Testis (tissue), 3 donors: ENCODE results near the gene SUPT20H. TPM values are rescaled to one million over a fixed set of nuclear protein-coding genes. Genes with fewer than 3 reads are reported as not detected.

Source experiments
- DNase-seq: peaks from one replicate; pipeline ENCODE4 v3.0.0-alpha.2; 2019
- H3K27ac ChIP-seq, 2 donors: fragments of 200-600 bp; sonication (generic); one replicate each; pipeline ENCODE4 v1.5.1; 2019
- H3K27me3 ChIP-seq: fragments of 200-600 bp; sonication (generic); one replicate; pipeline ENCODE4 v1.5.1; 2019
- H3K36me3 ChIP-seq: fragments of 200-600 bp; sonication (generic); one replicate; pipeline ENCODE4 v1.5.1; 2017; ENCODE audit warnings: low read depth; ENCODE audit errors: missing control alignments
- H3K4me1 ChIP-seq: fragments of 200-600 bp; sonication (generic); one replicate; pipeline ENCODE4 v1.5.1; 2019
- H3K4me3 ChIP-seq, 2 donors: fragments of 200-600 bp; sonication (generic); one replicate each; pipeline ENCODE4 v1.5.1; 2017 to 2019
- H3K9me3 ChIP-seq: fragments of 200-600 bp; sonication (generic); one replicate; pipeline ENCODE4 v1.5.1; 2017
- CTCF ChIP-seq, 3 experiments: fragments of 450-650 bp in 2 of 3; fragments of 200-600 bp in 1 of 3; sonication (generic) in 1 of 3; IDR thresholded peaks; one replicate each; pipeline ENCODE4 v1.5.1; 2016 to 2019; ENCODE audit warnings: antibody characterized with exemption in 3 of 3, mild to moderate bottlenecking in 2 of 3, moderate library complexity in 1 of 3
- POLR2A ChIP-seq: fragments of 450-650 bp; IDR thresholded peaks from one replicate; pipeline ENCODE4 v1.6.1; 2017; ENCODE audit warnings: antibody characterized with exemption, mild to moderate bottlenecking, moderate library complexity
- WGBS, 2 donors: methylation state at CpG; one replicate each; pipeline ENCODE4 v1.1.5; 2018; 5-methylcytosine and 5-hydroxymethylcytosine counted together
- intact Hi-C: fragments of 100-400 bp; cut with DNase I; formaldehyde crosslinking; loops from one replicate; pipeline ENCODE4 v1.15.1; 2023; ENCODE audit warnings: low total_unique reads
- polyA plus RNA-seq: library from polyadenylated mRNA; stranded (reverse); fragments of 350-450 nt; fragmentation: Illumina TruSeq; extraction: RNeasy Lipid Tissue Mini Kit (QIAGEN cat#74804); gene quantifications from one replicate; pipeline ENCODE4 v1.2.3, GENCODE V29; 2014; ENCODE audit warnings: low read depth, low replicate concordance; ENCODE audit not compliant: insufficient read depth
- total RNA-seq, 2 donors: library from RNA; depleted of rRNA; stranded (reverse); fragments of >200 nt; gene quantifications; one replicate each; pipeline ENCODE4 v1.2.3, GENCODE V29; 2016

Gene SUPT20H
- total and polyA plus RNA-seq, 3 donors from 2014 or later, result 109 to 176 (median 119) TPM

GRCh38 chr13:37023871-37024270, 35.6 kb downstream of the SUPT20H start:
- Histone ChIP-seq H3K27ac (no peak overlapping the region), H3K4me3 (no peak overlapping the region), H3K36me3 (no peaks in the 10 kb centered on the region), H3K27me3 (no peaks in the 10 kb centered on the region), H3K4me1 (no peaks in the 10 kb centered on the region), H3K9me3 (no peaks in the 10 kb centered on the region)
- TF ChIP-seq POLR2A, result no peak
- no peak for TF ChIP-seq CTCF (IDR thresholded peaks at IDR 0.05)
- intact Hi-C loops, result no loop called here
- no peak for DNase-seq
- WGBS, 2 donors, result 84% methylated on average over 1 of the region's 1 CpG

GRCh38 chr13:37014609-37015008, 44.9 kb downstream of the SUPT20H start:
- no peaks in the 10 kb centered on the region for H3K36me3 ChIP-seq
- DNase-seq, result no peak
- H3K9me3 ChIP-seq, result no peaks in the 10 kb centered on the region
- H3K27me3 ChIP-seq, result no peaks in the 10 kb centered on the region
- no peak for TF ChIP-seq CTCF (IDR thresholded peaks at IDR 0.05)
- TF ChIP-seq POLR2A, result no peak
- intact Hi-C loops, result no loop called here
- H3K27ac ChIP-seq, result no peak overlapping the region
- no peak overlapping the region for H3K4me3 ChIP-seq
- WGBS, 2 donors, result 82 to 90% methylated on average over 1 of the region's 1 CpG
- H3K4me1 ChIP-seq, result no peaks in the 10 kb centered on the region

GRCh38 chr13:37011788-37012187, 47.7 kb downstream of the SUPT20H start:
- Histone ChIP-seq H3K36me3 (no peaks in the 10 kb centered on the region), H3K4me3 (no peak overlapping the region), H3K27ac (no peak overlapping the region), H3K9me3 (no peaks in the 10 kb centered on the region), H3K4me1 (no peaks in the 10 kb centered on the region), H3K27me3 (no peaks in the 10 kb centered on the region)
- no peak for DNase-seq
- intact Hi-C loops, result no loop called here
- WGBS, 2 donors, result 82 to 85% methylated on average over 2 of the region's 2 CpGs
- TF ChIP-seq POLR2A (no peak), CTCF (IDR thresholded peaks at IDR 0.05) (no peak)

GRCh38 chr13:37011002-37011401, 48.5 kb downstream of the SUPT20H start:
- Histone ChIP-seq H3K27me3 (no peaks in the 10 kb centered on the region), H3K27ac (no peak overlapping the region), H3K9me3 (no peaks in the 10 kb centered on the region), H3K36me3 (no peaks in the 10 kb centered on the region), H3K4me1 (no peaks in the 10 kb centered on the region), H3K4me3 (no peak overlapping the region)
- WGBS, 2 donors, result 78 to 90% methylated on average over 1 of the region's 1 CpG
- TF ChIP-seq CTCF (IDR thresholded peaks at IDR 0.05) (no peak), POLR2A (no peak)
- DNase-seq, result no peak
- intact Hi-C loops, result no loop called here

GRCh38 chr13:37010424-37010823, 49.1 kb downstream of the SUPT20H start:
- no peak overlapping the region for H3K27ac ChIP-seq
- DNase-seq, result no peak
- intact Hi-C loops, result no loop called here
- no peaks in the 10 kb centered on the region for H3K9me3 ChIP-seq
- TF ChIP-seq CTCF (IDR thresholded peaks at IDR 0.05), result no peak
- no peak for TF ChIP-seq POLR2A
- H3K27me3 ChIP-seq, result no peaks in the 10 kb centered on the region
- H3K36me3 ChIP-seq, result no peaks in the 10 kb centered on the region
- H3K4me3 ChIP-seq, result no peak overlapping the region
- 76 to 78% methylated on average over 1 of the region's 1 CpG for WGBS, 2 donors
- H3K4me1 ChIP-seq, result no peaks in the 10 kb centered on the region
